ENCODE measurements around the gene CD3E. TPM values are rescaled to one million over a fixed set of nuclear protein-coding genes. Genes with fewer than 3 reads are reported as not detected.
A peak's percentile ranks its signal among the peaks of the same experiment; 100 is the strongest.

The CD3E gene
- total and polyA plus RNA-seq, 9 donors = 0.13 to 0.64 (median 0.31) TPM

DNA sequence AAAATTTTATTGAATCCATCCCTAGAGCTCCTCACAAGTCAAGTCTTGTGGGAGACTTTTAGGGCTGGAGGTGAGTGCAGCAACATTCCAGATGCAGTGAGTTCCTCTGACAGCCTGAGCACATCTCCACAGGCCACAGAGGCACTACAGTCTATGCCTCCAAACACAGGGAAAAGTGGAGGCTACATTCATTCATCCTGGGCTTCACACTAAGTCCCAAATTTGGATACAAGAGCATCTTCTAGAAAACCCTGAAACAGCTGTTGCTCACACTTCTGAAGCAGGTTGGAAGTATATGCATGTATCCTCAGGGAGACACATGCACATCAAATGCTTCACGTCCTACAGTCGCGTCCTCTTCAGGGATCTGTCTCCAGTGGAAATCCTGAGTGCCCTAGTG, 36.7 kb downstream of the CD3E start:
- peaks cover 8% of the 10 kb centered on the region for H3K27me3 ChIP-seq (ENCODE audit: control insufficient read depth, insufficient read depth, low read length)
- peaks cover 2% of the 10 kb centered on the region for H3K4me1 ChIP-seq (ENCODE audit: control insufficient read depth, insufficient read depth, low read length)
- no peak overlapping the region for H3K4me3 ChIP-seq (ENCODE audit: low read length)

DNA sequence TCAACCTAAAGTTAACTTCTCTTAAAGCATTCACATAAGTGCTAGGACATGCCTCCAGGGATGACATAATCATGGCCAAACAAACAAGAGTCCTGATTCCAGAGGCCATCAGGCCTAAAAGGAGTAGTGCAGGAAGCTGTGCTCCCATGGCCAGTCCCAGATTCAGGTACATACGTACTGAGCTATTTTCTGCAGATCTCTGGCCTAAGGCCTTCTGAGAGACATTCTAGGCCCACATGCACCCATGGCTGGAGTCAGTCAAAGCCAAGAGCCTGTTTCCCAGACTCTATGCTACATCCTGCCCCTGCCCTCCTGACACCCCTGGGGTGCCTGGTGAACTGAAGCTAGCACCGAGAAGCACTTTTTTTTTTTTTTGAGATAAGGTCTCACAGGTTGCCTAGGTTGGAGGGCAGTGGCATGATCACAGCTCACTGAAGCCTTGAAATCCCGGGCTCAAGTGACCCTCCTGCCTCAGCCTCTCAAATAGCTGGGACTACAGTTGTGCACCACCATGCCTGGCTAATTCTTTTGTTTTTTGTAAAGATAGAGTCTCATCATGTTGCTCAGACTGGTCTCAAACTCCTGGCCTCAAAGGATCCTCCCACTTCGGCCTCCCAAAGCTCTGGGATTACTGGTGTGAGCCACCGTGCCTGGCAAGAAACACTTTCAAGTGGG, 37.4 kb downstream of the CD3E start:
- Histone ChIP-seq H3K27ac (ENCODE audit: low read length) (no peak overlapping the region), H3K4me3 (ENCODE audit: low read length) (no peak overlapping the region)
- 79% methylated on average over 3 of the region's 5 CpGs for WGBS (ENCODE audit: insufficient coverage)

More for the DNA sequence above, 36.7 kb downstream of the CD3E start:
- no peak for DNase-seq
- 85% methylated on average over 3 of the region's 3 CpGs for WGBS (ENCODE audit: insufficient coverage)
- Histone ChIP-seq H3K27ac (ENCODE audit: low read length) (no peak overlapping the region), H3K36me3 (ENCODE audit: control insufficient read depth, insufficient read depth, low read length) (no peaks in the 10 kb centered on the region), H3K9me3 (replicated peaks; ENCODE audit: control insufficient read depth, low read depth, low read length) (no peaks in the 10 kb centered on the region)

DNA sequence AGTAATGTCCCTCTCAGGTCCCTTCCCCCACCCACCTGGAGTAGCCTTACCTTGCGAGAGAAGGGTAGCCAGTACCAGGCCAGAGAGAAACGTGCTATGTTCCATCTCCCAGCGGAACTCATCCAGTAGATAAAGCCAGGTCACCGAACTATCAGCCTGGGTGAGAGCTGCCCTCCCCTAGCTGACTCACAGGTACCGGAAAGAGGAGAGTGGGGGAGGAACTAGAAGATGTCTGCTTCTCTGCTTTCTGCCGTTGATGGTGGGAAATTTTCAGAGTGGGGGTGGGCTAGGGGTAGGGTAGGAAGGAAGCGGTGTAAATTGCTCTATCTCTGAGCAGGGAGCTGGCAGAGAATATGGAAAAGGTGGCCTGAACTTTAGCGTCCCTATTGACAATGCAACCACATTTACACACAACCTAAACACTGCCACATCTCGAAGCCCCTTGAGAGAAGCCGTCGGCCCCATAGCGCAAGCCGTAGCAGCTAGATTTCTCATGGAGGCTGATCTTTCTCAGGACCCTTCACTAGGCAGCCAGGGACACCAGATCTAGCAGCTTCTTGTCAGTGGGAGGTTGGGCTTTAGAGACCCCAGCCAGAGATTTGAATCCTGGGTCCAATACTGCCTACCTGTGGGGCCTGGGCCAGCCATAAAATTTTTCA, 38.1 kb downstream of the CD3E start, which contains the start of gene CD3D:
Gene CD3D (minus strand): TSS at position 203 of the 659 bp plus-strand sequence. CDS start 98 bp downstream, at position 105.
- Histone ChIP-seq H3K4me3 (ENCODE audit: low read length) (no peak within 1 kb of the TSS), H3K27me3 (ENCODE audit: control insufficient read depth, insufficient read depth, low read length) (peaks cover 10% of the 10 kb centered on the region), H3K27ac (ENCODE audit: low read length) (no peak within 1 kb of the TSS), H3K9me3 (replicated peaks; ENCODE audit: control insufficient read depth, low read depth, low read length) (no peaks in the 10 kb centered on the region), H3K4me1 (ENCODE audit: control insufficient read depth, insufficient read depth, low read length) (peaks cover 2% of the 10 kb centered on the region), H3K36me3 (ENCODE audit: control insufficient read depth, insufficient read depth, low read length) (no peaks in the 10 kb centered on the region)
- no peak for DNase-seq
- 80% methylated on average over 7 of the region's 13 CpGs for WGBS (ENCODE audit: insufficient coverage)

More for the DNA sequence above, 37.4 kb downstream of the CD3E start:
- Histone ChIP-seq H3K9me3 (replicated peaks; ENCODE audit: control insufficient read depth, low read depth, low read length) (no peaks in the 10 kb centered on the region), H3K36me3 (ENCODE audit: control insufficient read depth, insufficient read depth, low read length) (no peaks in the 10 kb centered on the region), H3K27me3 (ENCODE audit: control insufficient read depth, insufficient read depth, low read length) (peaks cover 8% of the 10 kb centered on the region), H3K4me1 (ENCODE audit: control insufficient read depth, insufficient read depth, low read length) (peaks cover 2% of the 10 kb centered on the region)
- no peak for DNase-seq

DNA sequence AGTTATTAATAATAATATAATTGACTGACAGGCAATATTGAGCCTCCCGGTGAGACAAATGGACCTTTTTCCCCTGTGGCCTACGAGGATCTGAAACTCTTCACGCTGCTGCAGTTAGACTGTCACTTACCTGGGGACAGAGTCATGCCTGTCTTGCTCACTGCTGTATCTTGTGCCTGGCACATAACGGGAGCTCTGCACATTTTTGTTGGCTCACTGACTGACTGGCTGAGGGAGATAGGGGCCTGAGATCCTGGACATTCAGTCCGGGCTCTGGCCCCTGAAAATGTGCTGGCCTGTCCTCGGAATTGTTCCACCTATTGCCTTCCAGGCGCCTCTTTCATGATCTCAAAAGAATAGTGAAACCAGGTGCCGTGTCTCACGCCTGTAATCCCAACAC, 38.7 kb downstream of the CD3E start:
- Histone ChIP-seq H3K36me3 (ENCODE audit: control insufficient read depth, insufficient read depth, low read length) (no peaks in the 10 kb centered on the region), H3K27ac (ENCODE audit: low read length) (no peak overlapping the region), H3K4me3 (ENCODE audit: low read length) (no peak overlapping the region), H3K27me3 (ENCODE audit: control insufficient read depth, insufficient read depth, low read length) (peaks cover 14% of the 10 kb centered on the region), H3K9me3 (replicated peaks; ENCODE audit: control insufficient read depth, low read depth, low read length) (no peaks in the 10 kb centered on the region), H3K4me1 (ENCODE audit: control insufficient read depth, insufficient read depth, low read length) (peaks cover 2% of the 10 kb centered on the region)
- 71% methylated on average over 9 of the region's 9 CpGs for WGBS (ENCODE audit: insufficient coverage)
- DNase-seq = no peak

DNA sequence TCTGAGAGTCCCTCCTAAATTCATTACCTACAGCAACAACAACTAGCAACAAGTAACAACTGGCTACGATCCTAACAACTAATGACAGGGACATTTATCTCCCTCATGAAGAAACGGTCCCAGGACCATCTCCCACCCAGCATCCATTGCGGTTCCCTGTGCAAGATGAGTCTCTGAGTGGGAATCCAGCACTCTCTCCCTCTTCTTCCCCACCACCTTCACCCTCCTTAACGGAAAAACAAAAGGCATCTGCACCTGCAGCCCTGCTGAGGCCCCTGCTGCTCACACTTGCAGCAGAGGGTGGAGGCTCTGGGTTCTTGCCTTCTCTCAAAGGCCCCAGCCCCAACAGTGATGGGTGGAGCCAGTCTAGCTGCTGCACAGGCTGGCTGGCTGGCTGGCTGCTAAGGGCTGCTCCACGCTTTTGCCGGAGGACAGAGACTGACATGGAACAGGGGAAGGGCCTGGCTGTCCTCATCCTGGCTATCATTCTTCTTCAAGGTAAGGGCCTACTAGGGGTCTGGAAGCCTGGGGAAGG, 39.5 kb downstream of the CD3E start, which contains the start of gene CD3G:
Gene CD3G (plus strand): TSS at position 364 of the 535 bp plus-strand sequence. CDS start 80 bp downstream, at position 444.
- WGBS (ENCODE audit: insufficient coverage) = 78% methylated on average over 4 of the region's 6 CpGs
- no peak within 1 kb of the TSS for H3K27ac ChIP-seq (ENCODE audit: low read length)
- no peaks in the 10 kb centered on the region for H3K9me3 ChIP-seq (replicated peaks; ENCODE audit: control insufficient read depth, low read depth, low read length)
- no peak for DNase-seq
- H3K36me3 ChIP-seq (ENCODE audit: control insufficient read depth, insufficient read depth, low read length) = no peaks in the 10 kb centered on the region
- no peak within 1 kb of the TSS for H3K4me3 ChIP-seq (ENCODE audit: low read length)
- peaks cover 10% of the 10 kb centered on the region for H3K27me3 ChIP-seq (ENCODE audit: control insufficient read depth, insufficient read depth, low read length)
- no peaks in the 10 kb centered on the region for H3K4me1 ChIP-seq (ENCODE audit: control insufficient read depth, insufficient read depth, low read length)

DNA sequence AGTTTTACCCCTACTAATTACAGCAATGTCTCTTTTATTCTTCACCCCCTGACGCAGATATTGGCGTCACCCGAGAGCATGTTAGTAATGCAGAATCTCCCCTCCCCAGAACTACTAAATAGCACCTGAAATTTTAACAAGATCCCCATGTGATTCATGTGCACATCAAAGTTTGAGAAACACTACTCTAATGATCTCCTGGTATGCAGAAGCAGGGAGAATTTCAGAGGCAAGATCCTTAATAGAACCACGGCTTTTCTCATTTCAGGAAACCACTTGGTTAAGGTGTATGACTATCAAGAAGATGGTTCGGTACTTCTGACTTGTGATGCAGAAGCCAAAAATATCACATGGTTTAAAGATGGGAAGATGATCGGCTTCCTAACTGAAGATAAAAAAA, 44.9 kb downstream of the CD3E start:
- 78% methylated on average over 5 of the region's 6 CpGs for WGBS (ENCODE audit: insufficient coverage)
- no peak for DNase-seq
- Histone ChIP-seq H3K27me3 (ENCODE audit: control insufficient read depth, insufficient read depth, low read length) (peaks cover 11% of the 10 kb centered on the region), H3K27ac (ENCODE audit: low read length) (no peak overlapping the region), H3K36me3 (ENCODE audit: control insufficient read depth, insufficient read depth, low read length) (no peaks in the 10 kb centered on the region), H3K4me3 (ENCODE audit: low read length) (no peak overlapping the region), H3K4me1 (ENCODE audit: control insufficient read depth, insufficient read depth, low read length) (no peaks in the 10 kb centered on the region), H3K9me3 (replicated peaks; ENCODE audit: control insufficient read depth, low read depth, low read length) (no peaks in the 10 kb centered on the region)

DNA sequence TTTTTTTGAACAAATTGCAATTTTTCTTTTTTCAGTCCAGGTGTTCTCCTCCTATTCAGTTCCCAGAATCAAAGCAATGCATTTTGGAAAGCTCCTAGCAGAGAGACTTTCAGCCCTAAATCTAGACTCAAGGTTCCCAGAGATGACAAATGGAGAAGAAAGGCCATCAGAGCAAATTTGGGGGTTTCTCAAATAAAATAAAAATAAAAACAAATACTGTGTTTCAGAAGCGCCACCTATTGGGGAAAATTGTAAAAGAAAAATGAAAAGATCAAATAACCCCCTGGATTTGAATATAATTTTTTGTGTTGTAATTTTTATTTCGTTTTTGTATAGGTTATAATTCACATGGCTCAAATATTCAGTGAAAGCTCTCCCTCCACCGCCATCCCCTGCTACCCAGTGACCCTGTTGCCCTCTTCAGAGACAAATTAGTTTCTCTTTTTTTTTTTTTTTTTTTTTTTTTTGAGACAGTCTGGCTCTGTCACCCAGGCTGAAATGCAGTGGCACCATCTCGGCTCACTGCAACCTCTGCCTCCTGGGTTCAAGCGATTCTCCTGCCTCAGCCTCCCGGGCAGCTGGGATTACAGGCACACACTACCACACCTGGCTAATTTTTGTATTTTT, 48.7 kb downstream of the CD3E start:
- no CpG with 5 or more reads among the region's 6 CpGs for WGBS (ENCODE audit: insufficient coverage)
- Histone ChIP-seq H3K27ac (ENCODE audit: low read length) (no peak overlapping the region), H3K9me3 (replicated peaks; ENCODE audit: control insufficient read depth, low read depth, low read length) (no peaks in the 10 kb centered on the region), H3K36me3 (ENCODE audit: control insufficient read depth, insufficient read depth, low read length) (no peaks in the 10 kb centered on the region), H3K4me3 (ENCODE audit: low read length) (no peak overlapping the region), H3K27me3 (ENCODE audit: control insufficient read depth, insufficient read depth, low read length) (peaks cover 5% of the 10 kb centered on the region), H3K4me1 (ENCODE audit: control insufficient read depth, insufficient read depth, low read length) (no peaks in the 10 kb centered on the region)
- peak; percentile 39 for DNase-seq

DNA sequence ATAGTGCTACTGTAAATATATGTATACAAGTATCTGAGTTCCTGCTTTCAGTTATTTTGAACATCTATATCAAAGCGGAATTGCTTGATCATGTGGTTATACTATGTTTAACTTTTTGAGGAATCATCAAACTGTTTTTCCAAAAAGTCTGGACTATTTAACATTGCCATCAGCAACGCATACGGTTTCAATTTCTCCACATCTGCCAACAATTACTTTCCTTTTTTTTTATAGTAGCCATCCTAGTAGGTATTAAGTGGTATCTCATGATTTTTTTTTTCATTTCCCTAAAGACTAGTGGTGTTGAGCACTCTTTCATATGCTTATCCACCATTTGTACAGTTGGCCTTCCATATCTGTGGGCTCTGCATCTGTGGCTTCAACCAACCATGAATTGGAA, 53.5 kb downstream of the CD3E start:
- peaks cover 3% of the 10 kb centered on the region for H3K27me3 ChIP-seq (ENCODE audit: control insufficient read depth, insufficient read depth, low read length)
- peaks cover 5% of the 10 kb centered on the region for H3K4me1 ChIP-seq (ENCODE audit: control insufficient read depth, insufficient read depth, low read length)
- H3K27ac ChIP-seq (ENCODE audit: low read length) = no peak overlapping the region
- no peaks in the 10 kb centered on the region for H3K36me3 ChIP-seq (ENCODE audit: control insufficient read depth, insufficient read depth, low read length)
- no CpG with 5 or more reads among the region's 3 CpGs for WGBS (ENCODE audit: insufficient coverage)
- H3K4me3 ChIP-seq (ENCODE audit: low read length) = no peak overlapping the region
- no peaks in the 10 kb centered on the region for H3K9me3 ChIP-seq (replicated peaks; ENCODE audit: control insufficient read depth, low read depth, low read length)
- no peak for DNase-seq

DNA sequence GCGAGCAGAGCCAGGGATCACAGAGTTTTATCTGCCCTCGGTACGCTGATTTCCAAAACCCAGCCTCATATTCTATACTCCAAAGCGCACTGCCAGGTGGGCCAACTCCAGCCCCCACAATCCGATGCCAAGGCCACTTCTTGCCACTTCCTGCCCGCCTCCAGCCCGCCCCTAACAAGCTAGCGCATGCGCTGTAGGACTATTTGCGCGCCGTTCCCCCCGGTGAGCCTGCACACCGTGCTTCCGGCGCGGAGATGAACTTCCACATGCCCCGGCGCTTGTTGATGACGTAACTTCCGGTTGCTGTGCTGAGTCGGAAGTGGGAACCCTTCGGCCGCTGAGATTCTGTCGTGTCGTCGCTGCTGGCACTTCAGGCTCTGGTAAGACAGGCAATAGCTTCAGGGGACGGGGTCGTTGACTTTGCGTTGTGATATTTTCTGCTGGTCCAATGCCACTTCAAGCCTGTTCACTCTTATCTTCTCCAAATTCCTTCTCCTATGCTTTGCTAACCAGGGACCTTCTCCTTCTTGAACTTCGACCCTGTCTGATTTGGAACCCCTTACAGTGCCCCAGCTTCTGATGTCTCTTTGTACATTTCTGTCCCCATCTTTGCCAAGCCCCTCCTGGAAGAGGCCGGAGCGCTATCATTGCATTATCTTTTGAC, 54.9 kb downstream of the CD3E start, which contains the start of gene UBE4A:
Gene UBE4A (plus strand): TSS at position 306 of the 664 bp plus-strand sequence. CDS start 5,481 bp downstream, outside the sequence.
- Histone ChIP-seq H3K27ac (ENCODE audit: low read length) (peak within 1 kb of the TSS; percentile 74), H3K9me3 (replicated peaks; ENCODE audit: control insufficient read depth, low read depth, low read length) (no peaks in the 10 kb centered on the region), H3K36me3 (ENCODE audit: control insufficient read depth, insufficient read depth, low read length) (no peaks in the 10 kb centered on the region), H3K27me3 (ENCODE audit: control insufficient read depth, insufficient read depth, low read length) (peaks cover under 1% of the 10 kb centered on the region), H3K4me3 (ENCODE audit: low read length) (peak within 1 kb of the TSS; percentile 77), H3K4me1 (ENCODE audit: control insufficient read depth, insufficient read depth, low read length) (peaks cover 5% of the 10 kb centered on the region)
- DNase-seq = peak; percentile 98
- 3% methylated on average over 31 of the region's 33 CpGs for WGBS (ENCODE audit: insufficient coverage)
